Endothelial cell of umbilical vein (primary cell): ENCODE data around the gene ABTB1. TPM values are rescaled to one million over a fixed set of nuclear protein-coding genes. Genes with fewer than 3 reads are reported as not detected.

Experiments
- BruUV-seq: library from RNA; stranded (reverse); fragments of 400-500 nt; replicated peaks from 2 replicates; lab custom pipeline; 2021; lab: Mats Ljungman, UMichigan
- CTCF ChIA-PET: fragments of 300-600, 350-600 bp; sonication (Branson Sonifier 250); formaldehyde crosslinking; loops from one replicate; lab custom pipeline; 2021; ENCODE audit warnings: antibody characterized with exemption, inconsistent platforms; lab: Charles Lee
- POLR2A ChIA-PET: fragments of 300-600, 350-600 bp; sonication (Branson Sonifier 250); formaldehyde crosslinking; loops from one replicate; lab custom pipeline; 2021; ENCODE audit warnings: antibody characterized with exemption, inconsistent platforms; lab: Charles Lee
- DNase-seq: peaks from one replicate; pipeline ENCODE4 v3.0.0-alpha.2; 2011; ENCODE audit warnings: low read depth, low spot score
- FAIRE-seq: peaks from 2 replicates; lab custom pipeline; 2011; peaks lifted over from hg19 to GRCh38; lab: Jason Lieb, UNC
- H2AFZ ChIP-seq: 2 replicates; pipeline ENCODE4 v1.6.0; 2012; ENCODE audit warnings: low read depth, low read length, control low read depth, inconsistent platforms
- H3K27ac ChIP-seq: 2 replicates; pipeline ENCODE4 v1.5.1; 2011; ENCODE audit warnings: low read depth, mild to moderate bottlenecking, control low read depth, low read length, moderate library complexity; ENCODE audit not compliant: insufficient read depth
- H3K27me3 ChIP-seq, 2 experiments: 2 replicates each; pipeline versions ENCODE4 v1.6.0 to v1.6.1; 2011; ENCODE audit warnings: low read length in 2 of 2, mixed read lengths in 1 of 2; ENCODE audit not compliant: control insufficient read depth in 2 of 2, insufficient read depth in 2 of 2
- H3K36me3 ChIP-seq, 2 experiments: 2 replicates in 1 of 2; 3 replicates in 1 of 2; pipeline ENCODE4 v1.5.1; 2011; ENCODE audit warnings: low read length in 2 of 2, mild to moderate bottlenecking in 1 of 2, moderate library complexity in 1 of 2; ENCODE audit not compliant: control insufficient read depth in 2 of 2, insufficient read depth in 2 of 2; ENCODE audit errors: extremely low read depth in 1 of 2
- H3K4me1 ChIP-seq: 3 replicates; pipeline ENCODE4 v1.5.1; 2011; ENCODE audit warnings: mild to moderate bottlenecking, low read length; ENCODE audit not compliant: control insufficient read depth, insufficient read depth; ENCODE audit errors: extremely low read depth
- H3K4me2 ChIP-seq: 2 replicates; pipeline ENCODE4 v1.6.1; 2011; ENCODE audit warnings: low read length, control low read depth, mixed read lengths; ENCODE audit not compliant: insufficient read depth
- H3K4me3 ChIP-seq, 3 experiments: fragments of 200-600 bp in 1 of 3; sonication (generic), shearing (Covaris generic) in 1 of 3; replicated peaks in 1 of 3; 2 replicates each; pipeline ENCODE4 v1.5.1; 2011 to 2016; ENCODE audit warnings: control low read depth in 3 of 3, low read length in 3 of 3, mild to moderate bottlenecking in 2 of 3, inconsistent platforms in 1 of 3, low read depth in 1 of 3, moderate library complexity in 1 of 3; ENCODE audit not compliant: insufficient read depth in 1 of 3
- H3K79me2 ChIP-seq: 2 replicates; pipeline ENCODE4 v1.6.0; 2012; ENCODE audit warnings: low read length, inconsistent platforms; ENCODE audit not compliant: control insufficient read depth, insufficient read depth
- H3K9ac ChIP-seq: replicated peaks from 2 replicates; pipeline ENCODE3; 2011; ENCODE audit warnings: low read length, control low read depth; ENCODE audit not compliant: insufficient read depth; ENCODE audit errors: extremely low read depth
- H3K9me1 ChIP-seq: replicated peaks from 3 replicates; pipeline ENCODE4 v1.6.0; 2011; ENCODE audit warnings: mild to moderate bottlenecking, low read length; ENCODE audit not compliant: control insufficient read depth, insufficient read depth; ENCODE audit errors: extremely low read depth
- H3K9me3 ChIP-seq: replicated peaks from 2 replicates; pipeline ENCODE4 v1.5.1; 2012; ENCODE audit warnings: low read length, inconsistent platforms; ENCODE audit not compliant: control insufficient read depth, insufficient read depth
- H4K20me1 ChIP-seq: replicated peaks from 2 replicates; pipeline ENCODE3; 2011; ENCODE audit warnings: mild to moderate bottlenecking, low read length; ENCODE audit not compliant: control insufficient read depth, insufficient read depth; ENCODE audit errors: extremely low read depth
- FOS ChIP-seq: IDR thresholded peaks from 2 replicates; pipeline ENCODE4 v1.6.1; 2011; ENCODE audit warnings: mild to moderate bottlenecking, low read length, moderate library complexity, borderline replicate concordance; ENCODE audit not compliant: insufficient read depth
- GATA2 ChIP-seq: IDR thresholded peaks from 2 replicates; pipeline ENCODE4 v1.7.0; 2011; ENCODE audit warnings: low read depth, mild to moderate bottlenecking, moderate library complexity, mixed read lengths, low read length; ENCODE audit not compliant: insufficient read length, insufficient read depth
- POLR2A ChIP-seq: IDR thresholded peaks from 2 replicates; pipeline ENCODE4 v1.6.1; 2012; ENCODE audit warnings: low read depth, mild to moderate bottlenecking, control low read depth, low read length
- POLR2AphosphoS5 ChIP-seq: IDR thresholded peaks from 2 replicates; pipeline ENCODE4 v1.6.1; 2012; ENCODE audit warnings: low read depth, mild to moderate bottlenecking, control low read depth, low read length, moderate library complexity; ENCODE audit not compliant: insufficient read depth
- dilution Hi-C: fragments of 300-500 bp; cut with MboI; formaldehyde crosslinking; loops from one replicate; pipeline ENCODE4 v1.15.0; 2019; ENCODE audit warnings: low sequenced_read_pairs; ENCODE audit not compliant: extremely low pct_ligation_motif_present
- intact Hi-C: fragments of 100-400 bp; cut with micrococcal nuclease; formaldehyde crosslinking; loops from one replicate; pipeline ENCODE4 v1.10.0; 2022
- polyA plus RNA-seq, 4 experiments: library from polyadenylated mRNA; depleted of rRNA in 3 of 4; stranded (reverse) in 3 of 4; unstranded in 1 of 4; fragments of >200 nt; gene quantifications; 2 replicates each; pipeline versions ENCODE4 v1.2.1 to v1.2.3, GENCODE V29; 2011 to 2012; ENCODE audit warnings: missing spikeins in 1 of 4
- total RNA-seq: library from RNA; stranded (reverse); gene quantifications from 2 replicates; pipeline ENCODE4 v1.2.3, GENCODE V29; 2021

Gene ABTB1
- total and polyA plus RNA-seq, 2 donors (not counting 3 experiments of a cell fraction or from before 2014, with no cell fraction given) = 15.2 to 25.1 TPM

- Histone ChIP-seq H3K9me3 (no peaks in the 10 kb centered on the region), H3K4me3 (no peak overlapping the region), H3K79me2 (no peaks in the 10 kb centered on the region), H3K9ac (peak overlapping the region; percentile 5), H3K27ac (peak overlapping the region; percentile 23), H3K4me2 (peak overlapping the region; percentile 40), H2AFZ (no peak overlapping the region), H4K20me1 (no peaks in the 10 kb centered on the region), H3K36me3 (no peaks in the 10 kb centered on the region), H3K27me3 (no peaks in the 10 kb centered on the region), H3K4me1 (peaks cover 21% of the 10 kb centered on the region), H3K9me1 (no peaks in the 10 kb centered on the region)
- no TSS peak for BruUV-seq
- intact Hi-C loops (no loop called here), dilution Hi-C loops (no loop called here)
- CTCF ChIA-PET = interaction anchor here (1.0 to 2.4 kb wide), 8 partner anchors 16 to 138 kb away, joined by 3 to 26 read pairs (median 4); no protein-coding TSS in a partner anchor
- DNase-seq = peak; percentile 26
- no peak for TF ChIP-seq GATA2
- TF ChIP-seq POLR2A = peak; percentile 20
- POLR2A ChIA-PET = no interaction called here
- FAIRE-seq = no peak
Measured at GRCh38 chr3:127712881-127713771, 40.4 kb downstream of the ABTB1 start.

GRCh38 chr3:127714125-127714571 lies 41.4 kb downstream of the ABTB1 start:
- H3K9me3 ChIP-seq = no peaks in the 10 kb centered on the region
- POLR2A ChIA-PET = no interaction called here

More at GRCh38 chr3:127714125-127714571, 41.4 kb downstream of the ABTB1 start:
- Histone ChIP-seq H3K4me3 (no peak overlapping the region), H3K4me2 (peak overlapping the region; percentile 40), H4K20me1 (no peaks in the 10 kb centered on the region), H3K27ac (peak overlapping the region; percentile 23), H2AFZ (peak overlapping the region; percentile 53), H3K27me3 (no peaks in the 10 kb centered on the region), H3K36me3 (no peaks in the 10 kb centered on the region), H3K79me2 (no peaks in the 10 kb centered on the region), H3K9me1 (no peaks in the 10 kb centered on the region), H3K4me1 (peaks cover 21% of the 10 kb centered on the region), H3K9ac (peak overlapping the region; percentile 5)
- BruUV-seq = no TSS peak
- peak; percentile 77 for DNase-seq
- dilution Hi-C loops (no loop called here), intact Hi-C loops (loop anchor here (1.0 to 2.0 kb wide), 2 partner anchors 23 to 108 kb away; partner anchors contain the start of gene MGLL)
- CTCF ChIA-PET = interaction anchor here (0.8 to 2.4 kb wide), 10 partner anchors 10 to 139 kb away, joined by 3 to 26 read pairs (median 4); no protein-coding TSS in a partner anchor
- TF ChIP-seq FOS (no peak), GATA2 (no peak), POLR2AphosphoS5 (peak; percentile 26)
- peak; percentile 96 for FAIRE-seq
